ENCODE measurements around the gene TEPSIN. TPM values are rescaled to one million over a fixed set of nuclear protein-coding genes. Genes with fewer than 3 reads are reported as not detected.
A peak's percentile ranks its signal among the peaks of the same experiment; 100 is the strongest.
"Not testable (repeated sequence)": the region's sequence is repeated elsewhere in the genome, so short reads cannot be mapped to it uniquely, and the experiment has no call there.

The TEPSIN gene
- total and polyA plus RNA-seq, 4 donors = 3.2 to 22.9 (median 10.7) TPM

- no peak for DNase-seq (ENCODE audit: low spot score)
- Histone ChIP-seq H3K4me3 (ENCODE audit: low read depth in 1 of 3, low read length in 3 of 3) (no peak overlapping the region), H3K36me3 (ENCODE audit: control insufficient read depth in 4 of 4, insufficient read depth in 3 of 4, low read depth in 1 of 4, low read length in 3 of 4) (peaks cover 5 to 31% (median 12%) of the 10 kb centered on the region in 4 donors), H3K27ac (ENCODE audit: low read depth in 1 of 2, low read length in 2 of 2) (no peak overlapping the region), H3K27me3 (ENCODE audit: control insufficient read depth in 4 of 4, insufficient read depth in 4 of 4, low read length in 3 of 4) (no peaks in the 10 kb centered on the region), H3K9me3 (ENCODE audit: control insufficient read depth in 4 of 4, low read length in 3 of 4) (no peaks in the 10 kb centered on the region), H3K4me1 (ENCODE audit: control insufficient read depth in 4 of 4, insufficient read depth in 4 of 4, low read length in 3 of 4) (peaks cover under 1 to 11% (median 4%) of the 10 kb centered on the region in 4 donors), H3K9ac (ENCODE audit: low read depth in 1 of 2, low read length in 2 of 2) (no peak overlapping the region)
- WGBS = 78% methylated on average over 9 of the region's 9 CpGs
- TF ChIP-seq CTCF (IDR thresholded peaks at IDR 0.05; ENCODE audit: low read depth, low read length, missing input control) = no peak
Observed at GRCh38 chr17:81228420-81228819, 10.4 kb downstream of the TEPSIN start.

GRCh38 chr17:81227630-81228029 lies 11.2 kb downstream of the TEPSIN start:
- 63% methylated on average over 2 of the region's 2 CpGs for WGBS
- not testable (repeated sequence) for H3K27me3 ChIP-seq (ENCODE audit: control insufficient read depth in 4 of 4, insufficient read depth in 4 of 4, low read length in 3 of 4); H3K27ac ChIP-seq (ENCODE audit: low read depth in 1 of 2, low read length in 2 of 2); H3K9me3 ChIP-seq (ENCODE audit: control insufficient read depth in 4 of 4, low read length in 3 of 4); H3K9ac ChIP-seq (ENCODE audit: low read depth in 1 of 2, low read length in 2 of 2); DNase-seq (ENCODE audit: low spot score); H3K4me3 ChIP-seq (ENCODE audit: low read depth in 1 of 3, low read length in 3 of 3)
- H3K36me3 ChIP-seq (ENCODE audit: control insufficient read depth in 4 of 4, insufficient read depth in 3 of 4, low read depth in 1 of 4, low read length in 3 of 4) = peaks cover 5 to 28% (median 11%) of the 10 kb centered on the region in 4 donors
- H3K4me1 ChIP-seq (ENCODE audit: control insufficient read depth in 4 of 4, insufficient read depth in 4 of 4, low read length in 3 of 4) = peaks cover 4 to 14% (median 6%) of the 10 kb centered on the region in 4 donors

GRCh38 chr17:81223762-81224130 lies 15.1 kb downstream of the TEPSIN start:
- Histone ChIP-seq H3K9ac (ENCODE audit: low read depth in 1 of 2, low read length in 2 of 2) (peak overlapping the region in 1 of 2 donors; percentile 47), H3K4me3 (ENCODE audit: low read depth in 1 of 3, low read length in 3 of 3) (peak overlapping the region in 1 of 3 donors; percentile 46), H3K4me1 (ENCODE audit: control insufficient read depth in 4 of 4, insufficient read depth in 4 of 4, low read length in 3 of 4) (peaks cover 10 to 25% (median 13%) of the 10 kb centered on the region in 4 donors), H3K27ac (ENCODE audit: low read depth in 1 of 2, low read length in 2 of 2) (no peak overlapping the region), H3K9me3 (ENCODE audit: control insufficient read depth in 4 of 4, low read length in 3 of 4) (no peaks in the 10 kb centered on the region), H3K27me3 (ENCODE audit: control insufficient read depth in 4 of 4, insufficient read depth in 4 of 4, low read length in 3 of 4) (no peaks in the 10 kb centered on the region), H3K36me3 (ENCODE audit: control insufficient read depth in 4 of 4, insufficient read depth in 3 of 4, low read depth in 1 of 4, low read length in 3 of 4) (no peaks in the 10 kb centered on the region)
- WGBS = 27% methylated on average over 11 of the region's 11 CpGs
- DNase-seq (ENCODE audit: low spot score) = no peak
- TF ChIP-seq FOXA1 (IDR thresholded peaks at IDR 0.05) (no peak), MAX (IDR thresholded peaks at IDR 0.05) (no peak), JUND (IDR thresholded peaks at IDR 0.05) (no peak), EGR1 (IDR thresholded peaks at IDR 0.05; ENCODE audit: low read depth in 2 of 2) (no peak), RAD21 (IDR thresholded peaks at IDR 0.05) (no peak), GABPA (IDR thresholded peaks at IDR 0.05 in 1 of 2, conservative IDR thresholded peaks at IDR 0.05 in 1 of 2) (no peak)

- Histone ChIP-seq H3K9ac (ENCODE audit: low read depth in 1 of 2, low read length in 2 of 2) (peak within 1 kb of the TSS in 1 of 2 donors; percentile 47), H3K4me3 (ENCODE audit: low read depth in 1 of 3, low read length in 3 of 3) (peak within 1 kb of the TSS; percentile 26 to 83 (median 46)), H3K27ac (ENCODE audit: low read depth in 1 of 2, low read length in 2 of 2) (no peak within 1 kb of the TSS), H3K9me3 (ENCODE audit: control insufficient read depth in 4 of 4, low read length in 3 of 4) (no peaks in the 10 kb centered on the region), H3K27me3 (ENCODE audit: control insufficient read depth in 4 of 4, insufficient read depth in 4 of 4, low read length in 3 of 4) (no peaks in the 10 kb centered on the region), H3K4me1 (ENCODE audit: control insufficient read depth in 4 of 4, insufficient read depth in 4 of 4, low read length in 3 of 4) (peaks cover 10 to 23% (median 13%) of the 10 kb centered on the region in 4 donors), H3K36me3 (ENCODE audit: control insufficient read depth in 4 of 4, insufficient read depth in 3 of 4, low read depth in 1 of 4, low read length in 3 of 4) (no peaks in the 10 kb centered on the region)
- TF ChIP-seq REST (IDR thresholded peaks at IDR 0.05) (no peak), HNF4A (conservative IDR thresholded peaks at IDR 0.05) (no peak), SP1 (IDR thresholded peaks at IDR 0.05) (peak; percentile 94), MAX (IDR thresholded peaks at IDR 0.05) (no peak), EGR1 (IDR thresholded peaks at IDR 0.05; ENCODE audit: low read depth in 2 of 2) (peak; percentile 88 to 93), FOXA2 (IDR thresholded peaks at IDR 0.05) (no peak), ATF3 (IDR thresholded peaks at IDR 0.05) (no peak), GABPA (IDR thresholded peaks at IDR 0.05 in 1 of 2, conservative IDR thresholded peaks at IDR 0.05 in 1 of 2) (peak in 1 of 2 donors; percentile 54), YY1 (IDR thresholded peaks at IDR 0.05) (no peak), RXRA (IDR thresholded peaks at IDR 0.05) (no peak), HNF4G (IDR thresholded peaks at IDR 0.05) (no peak)
- peak; percentile 100 for DNase-seq (ENCODE audit: low spot score)
- 2% methylated on average over 79 of the region's 79 CpGs for WGBS
Observed at GRCh38 chr17:81222906-81223761, 15.7 kb downstream of the TEPSIN start, which contains the start of gene CEP131. TSS of gene CEP131 (minus strand) at chr17:81222965. CDS start at chr17:81220056, 2,909 bp downstream.
